Adipose tissue (tissue), 3 donors: ENCODE results near the gene MRGPRX3. TPM values are rescaled to one million over a fixed set of nuclear protein-coding genes. Genes with fewer than 3 reads are reported as not detected.
"Not testable (repeated sequence)": the region's sequence is repeated elsewhere in the genome, so short reads cannot be mapped to it uniquely, and the experiment has no call there.

Experiments used
- H3K27ac ChIP-seq: one replicate; pipeline ENCODE4 v1.5.1; 2013; ENCODE audit warnings: low read depth, low read length
- WGBS, 3 donors: extraction: QIAGEN DNeasy Blood & Tissue Kit; methylation state at CpG; one replicate each; pipeline ENCODE4 v1.1.7; 2013; 5-methylcytosine and 5-hydroxymethylcytosine counted together
- polyA plus RNA-seq, 3 donors: library from polyadenylated mRNA; stranded (reverse); fragments of 200-250 nt; gene quantifications; one replicate each; pipeline ENCODE4 v1.2.3, GENCODE V29; 2013
- donor health status: healthy with polysubstance abuse.
- donor health status: Bipolar disorder and iron deficiency.
- donor health status: healthy.

MRGPRX3 gene
- not detected for polyA plus RNA-seq

GRCh38 chr11:18132341-18132740 lies at the start of gene MRGPRX3:
Gene MRGPRX3, plus strand, starts transcription at chr11:18132571. Its CDS starts 4,632 bp downstream, at chr11:18137203.
- 54 to 65% (median 56%) methylated on average over 3 of the region's 3 CpGs for WGBS, 3 donors
- no peak within 1 kb of the TSS for H3K27ac ChIP-seq

DNA sequence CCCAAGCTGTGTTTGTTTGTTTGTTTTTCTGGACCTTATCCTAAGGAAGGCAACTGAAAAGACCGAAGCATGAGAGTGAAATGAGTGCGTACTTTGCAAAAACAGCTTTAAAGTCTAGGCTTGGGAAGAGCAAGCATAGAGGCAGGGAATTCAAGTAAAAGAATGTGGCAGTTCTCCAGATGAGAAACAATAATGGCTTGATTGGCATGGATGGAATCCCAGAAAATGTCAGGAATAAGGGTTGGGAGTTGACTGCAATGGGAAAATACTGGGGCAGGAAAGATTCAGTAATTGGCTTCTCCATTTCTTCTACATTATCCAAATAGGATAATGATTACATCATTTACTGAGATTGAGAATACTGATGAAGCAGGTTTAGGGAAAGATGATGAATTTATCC lies 44.0 kb upstream of the MRGPRX3 start:
- no peak overlapping the region for H3K27ac ChIP-seq
- 93 to 100% (median 98%) methylated on average over 2 of the region's 2 CpGs for WGBS, 3 donors

GRCh38 chr11:18088966-18089365 lies 43.4 kb upstream of the MRGPRX3 start:
- WGBS, 3 donors: 63 to 95% (median 71%) methylated on average over 3 of the region's 3 CpGs
- no peak overlapping the region for H3K27ac ChIP-seq

- WGBS, 3 donors: 88 to 96% (median 93%) methylated on average over 2 of the region's 2 CpGs
- H3K27ac ChIP-seq: no peak overlapping the region
These were observed 40.6 kb upstream of the MRGPRX3 start for GRCh38 chr11:18091731-18092130.

DNA sequence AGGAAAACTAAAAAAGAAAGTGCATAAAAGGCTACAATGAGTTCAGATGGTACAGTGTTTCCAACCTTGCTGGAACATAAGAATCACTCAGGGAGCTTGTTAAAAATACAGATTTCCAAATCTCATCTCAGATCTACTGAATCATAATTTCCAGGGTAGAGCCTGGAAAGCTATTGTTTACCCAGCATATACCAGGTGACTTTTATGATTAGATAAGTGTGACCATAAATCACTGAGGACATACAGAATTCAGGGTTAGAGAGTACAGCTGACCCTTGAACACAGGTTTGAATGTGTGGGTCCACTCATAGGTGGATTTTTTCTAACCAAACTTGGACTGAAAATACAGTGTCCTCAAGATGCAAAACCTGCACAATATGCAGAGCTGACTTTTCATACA lies 38.4 kb upstream of the MRGPRX3 start:
- no peak overlapping the region for H3K27ac ChIP-seq

DNA sequence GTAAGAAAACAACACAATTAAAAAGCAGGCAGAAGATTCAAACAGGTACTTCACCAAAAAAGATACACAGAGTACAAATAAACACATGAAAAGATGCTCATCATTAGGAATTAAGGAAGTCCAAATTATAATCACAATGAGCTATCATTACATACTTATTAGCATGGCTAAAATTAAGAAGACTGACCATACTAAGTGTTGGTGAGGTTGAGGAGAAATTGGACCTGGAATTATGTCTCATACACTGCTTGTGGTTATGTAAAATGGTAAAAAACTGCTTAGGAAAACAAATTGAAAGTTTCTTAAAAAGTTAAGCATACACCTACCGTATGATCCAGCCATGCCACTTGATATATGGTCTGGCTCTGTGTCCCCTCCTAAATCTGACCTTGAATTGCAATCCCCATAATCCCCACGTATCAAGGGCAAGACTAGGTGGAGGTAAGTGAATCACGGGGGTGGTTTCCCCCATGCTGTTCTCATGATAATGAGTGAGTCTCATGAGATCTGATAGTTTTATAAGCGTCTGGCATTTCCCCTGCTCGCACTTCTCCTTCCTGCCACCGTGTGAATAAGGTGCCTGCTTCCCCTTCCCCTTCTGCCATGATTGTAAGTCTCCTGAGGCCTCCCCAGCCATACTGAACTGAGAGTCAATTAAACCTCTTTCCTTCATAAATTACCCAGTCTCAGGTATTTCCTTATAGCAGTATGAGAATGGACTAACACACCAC lies 31.3 kb upstream of the MRGPRX3 start:
- no peak overlapping the region for H3K27ac ChIP-seq
- WGBS, 3 donors: 32 to 76% (median 50%) methylated on average over 6 of the region's 6 CpGs

DNA sequence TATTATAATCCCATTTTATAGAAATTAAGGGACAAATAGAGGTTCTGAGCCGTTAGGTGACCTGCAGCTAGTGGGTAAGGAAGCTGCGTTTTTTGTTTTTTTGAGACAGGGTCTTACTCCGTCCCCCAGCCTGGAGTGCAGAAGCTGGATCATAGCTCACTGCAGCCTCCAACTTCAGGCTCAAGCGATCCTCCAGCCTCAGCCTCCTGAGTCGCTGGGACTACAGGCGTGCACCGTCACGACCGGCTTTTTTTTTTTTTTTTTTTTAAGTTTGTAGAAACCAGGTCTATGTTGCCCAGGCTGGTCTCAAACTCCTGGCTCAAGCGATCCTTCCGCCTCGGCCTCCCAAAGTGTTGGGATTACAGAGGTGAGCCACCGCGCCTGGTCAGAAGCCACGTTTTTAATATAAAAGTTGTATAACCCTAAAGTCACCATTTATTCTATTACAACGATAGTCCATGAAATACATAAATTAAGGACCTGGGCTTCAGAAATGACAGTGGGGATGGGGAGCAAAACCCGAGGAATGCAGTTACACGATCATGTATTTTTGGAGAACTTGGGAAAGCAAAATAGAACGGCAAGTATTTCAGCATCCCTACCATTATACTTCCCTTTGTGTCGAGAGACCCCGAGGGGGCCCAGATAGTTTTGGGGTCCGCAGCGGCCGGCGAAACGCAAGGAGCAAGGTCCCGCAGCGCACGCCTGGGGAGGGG lies 27.1 kb upstream of the MRGPRX3 start:
- WGBS, 3 donors: 19 to 24% (median 22%) methylated on average over 27 to 29 of the region's 29 CpGs
- no peak overlapping the region for H3K27ac ChIP-seq

DNA sequence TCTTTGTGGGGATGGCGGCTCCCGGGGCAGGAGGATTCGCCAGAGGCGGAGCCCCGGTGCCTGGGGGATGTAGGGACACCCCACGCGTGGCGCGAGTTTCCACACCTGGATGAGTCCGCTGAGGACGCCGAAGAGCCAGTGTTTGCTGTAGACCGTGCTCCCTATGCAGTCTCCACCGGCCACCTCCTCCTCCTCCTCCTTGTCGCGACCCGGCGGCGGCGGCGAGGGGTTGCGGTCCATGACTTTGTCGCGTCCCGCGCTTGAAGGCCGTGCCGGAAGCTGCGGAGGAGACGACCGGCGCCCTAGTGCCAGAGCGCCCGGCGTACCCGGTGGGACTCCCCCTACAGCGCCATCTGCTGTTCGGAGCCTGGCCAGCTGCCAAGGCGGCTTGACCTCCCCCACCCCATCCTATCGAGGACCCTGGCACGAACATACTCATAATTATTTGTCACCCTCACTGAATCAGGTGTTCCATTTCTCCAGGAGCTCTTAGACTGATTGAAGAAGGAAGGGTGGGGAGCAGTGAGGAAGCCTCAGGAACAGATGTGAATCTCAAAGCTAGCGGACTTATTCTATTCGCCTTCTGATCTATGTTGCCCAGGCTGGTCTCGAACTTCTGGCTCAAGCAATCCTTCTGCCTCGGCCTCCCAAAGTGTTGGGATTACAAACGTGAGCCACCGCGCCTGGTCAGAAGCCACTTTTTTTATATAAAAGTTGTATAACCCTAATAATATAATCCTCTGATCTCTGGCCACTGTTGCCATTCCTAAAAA lies 26.4 kb upstream of the MRGPRX3 start, which contains the start of gene SAAL1:
Gene SAAL1 (minus strand): TSS at position 281 of the 773 bp plus-strand sequence. CDS start 41 bp downstream, at position 240.
- no peak within 1 kb of the TSS for H3K27ac ChIP-seq
- WGBS, 3 donors: 4 to 7% (median 5%) methylated on average over 35 to 48 of the region's 48 CpGs

DNA sequence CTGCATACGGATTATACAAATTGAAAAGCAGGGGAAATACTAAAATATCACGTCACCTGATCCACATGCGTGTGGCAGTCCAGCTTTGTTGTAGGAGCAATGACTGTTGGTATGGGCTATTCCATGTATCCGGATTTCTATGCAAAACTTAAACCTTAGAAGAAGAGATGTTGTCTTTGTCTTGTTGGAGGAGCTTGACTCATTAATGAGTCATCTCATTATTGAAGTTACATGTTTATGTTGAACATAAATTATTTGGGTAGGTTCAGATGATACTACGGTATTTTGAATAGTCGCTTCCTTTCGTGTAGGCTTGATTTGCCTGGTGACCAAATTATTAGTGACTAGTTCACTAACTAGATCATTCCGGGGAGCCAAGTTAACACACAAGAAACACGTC lies 25.7 kb upstream of the MRGPRX3 start:
- no peak overlapping the region for H3K27ac ChIP-seq
- 88 to 90% (median 88%) methylated on average over 9 of the region's 9 CpGs for WGBS, 3 donors

- 56 to 63% (median 60%) methylated on average over 3 of the region's 3 CpGs for WGBS, 3 donors
- H3K27ac ChIP-seq: no peak overlapping the region
These were observed 24.1 kb upstream of the MRGPRX3 start for GRCh38 chr11:18108254-18108653.

- 23 to 29% (median 26%) methylated on average over 2 of the region's 2 CpGs for WGBS, 3 donors
- H3K27ac ChIP-seq: no peak overlapping the region
These were observed 21.4 kb upstream of the MRGPRX3 start for GRCh38 chr11:18111005-18111404.

DNA sequence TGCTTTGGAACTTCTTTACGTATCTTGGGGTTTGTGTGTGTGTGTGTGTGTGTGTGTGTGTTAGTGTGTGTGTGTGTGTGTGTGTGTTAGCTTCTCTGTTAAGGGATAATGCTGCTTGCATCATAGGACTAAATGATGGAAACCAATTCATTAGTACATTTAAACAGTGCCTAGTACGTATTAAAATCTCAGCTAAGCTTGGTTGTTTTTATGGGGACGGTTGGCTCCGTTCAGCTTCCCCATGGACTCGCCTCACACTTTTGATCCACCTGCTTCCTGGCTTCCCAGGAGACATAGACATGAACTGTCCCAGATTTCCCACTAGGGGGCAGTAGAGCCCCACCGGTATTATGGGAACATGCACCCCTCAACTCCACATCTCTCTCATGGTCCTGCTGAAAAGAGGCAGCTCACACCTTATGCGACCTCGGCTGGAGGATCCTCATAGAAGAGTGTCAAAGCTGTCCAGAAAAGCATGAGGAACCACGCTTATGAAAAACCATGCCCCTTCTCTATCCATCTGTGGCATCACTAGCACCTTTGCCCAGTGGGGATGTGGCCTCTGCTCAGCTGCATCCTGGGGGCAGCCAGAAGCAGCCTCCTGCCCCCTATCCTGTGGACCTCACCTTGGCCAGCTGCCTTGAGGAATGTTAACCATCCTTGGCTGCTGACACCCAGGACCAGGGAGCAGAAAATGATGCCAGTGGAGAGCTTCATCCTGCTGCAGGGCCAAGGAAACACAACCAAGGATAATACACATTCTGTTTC lies 16.8 kb upstream of the MRGPRX3 start:
- H3K27ac ChIP-seq: no peak overlapping the region
- WGBS, 3 donors: 2 to 3% (median 3%) methylated on average over 9 of the region's 9 CpGs

- WGBS, 3 donors: 80 to 90% (median 83%) methylated on average over 16 to 20 of the region's 20 CpGs
- H3K27ac ChIP-seq: not testable (repeated sequence)
These were observed 11.0 kb upstream of the MRGPRX3 start for GRCh38 chr11:18121331-18121828.

DNA sequence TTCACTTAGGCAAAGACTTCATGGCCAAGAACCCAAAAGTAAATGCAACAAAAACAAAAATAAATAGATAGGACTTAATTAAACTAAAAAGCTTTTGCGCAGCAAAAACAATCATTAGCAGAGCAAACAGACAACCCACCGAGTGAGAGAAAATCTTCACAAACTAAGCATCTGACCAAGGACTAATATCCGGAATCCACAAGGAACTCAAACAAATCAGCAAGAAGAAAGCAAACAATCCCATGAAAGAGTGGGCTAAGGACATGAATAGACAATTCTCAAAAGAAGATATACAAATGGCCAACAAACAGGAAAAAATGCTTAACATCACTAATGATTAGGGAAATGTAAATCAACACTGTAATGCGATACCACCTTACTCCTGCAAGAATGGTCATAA lies 1.3 kb upstream of the MRGPRX3 start:
- H3K27ac ChIP-seq: not testable (repeated sequence)
- 64 to 95% (median 90%) methylated on average over 4 of the region's 4 CpGs for WGBS, 3 donors

GRCh38 chr11:18135308-18135707 lies 2.9 kb downstream of the MRGPRX3 start:
- H3K27ac ChIP-seq: no peak overlapping the region
- WGBS, 3 donors: 22 to 46% (median 32%) methylated on average over 2 of the region's 2 CpGs

- H3K27ac ChIP-seq: no peak overlapping the region
- WGBS, 3 donors: 91 to 94% (median 94%) methylated on average over 29 of the region's 29 CpGs
These were observed 4.9 kb downstream of the MRGPRX3 start for GRCh38 chr11:18137186-18137800.

- H3K27ac ChIP-seq: no peak overlapping the region
- WGBS, 3 donors: 89 to 94% (median 91%) methylated on average over 2 of the region's 2 CpGs
These were observed 7.8 kb downstream of the MRGPRX3 start for GRCh38 chr11:18140145-18140544.

DNA sequence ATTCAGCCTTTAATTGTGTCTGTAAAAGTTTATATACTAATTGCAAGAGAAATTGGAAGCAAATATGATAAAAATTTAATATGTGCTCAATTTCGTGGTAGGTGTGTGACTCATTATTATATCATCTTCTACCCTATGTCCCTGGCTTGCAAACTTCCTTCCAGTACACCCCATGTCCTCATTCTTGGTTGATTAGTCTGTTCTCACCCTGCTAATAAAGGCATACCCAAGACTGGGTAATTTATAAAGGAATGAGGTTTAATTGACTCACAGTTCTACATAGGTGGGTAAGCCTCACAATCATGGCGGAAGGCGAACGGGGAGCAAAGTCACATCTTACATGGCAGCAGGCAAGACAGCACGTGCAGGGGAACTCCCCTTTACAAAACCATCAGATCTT lies 11.9 kb downstream of the MRGPRX3 start:
- no peak overlapping the region for H3K27ac ChIP-seq
- 65 to 74% (median 73%) methylated on average over 5 of the region's 5 CpGs for WGBS, 3 donors
